Measurements from ENCODE around the gene CASTOR1.

CASTOR1 gene

GRCh38 chr22:30262917-30263741 is 26.2 kb downstream of the CASTOR1 start:
- peak; percentile 22 for DNase-seq

- DNase-seq: no peak
These were observed 27.2 kb downstream of the CASTOR1 start for GRCh38 chr22:30262112-30262511.

GRCh38 chr22:30261134-30261533 is 28.2 kb downstream of the CASTOR1 start:
- no peak for DNase-seq

GRCh38 chr22:30260682-30261081 is 28.6 kb downstream of the CASTOR1 start:
- no peak for DNase-seq

GRCh38 chr22:30260276-30260675 is 29.0 kb downstream of the CASTOR1 start:
- DNase-seq: no peak

- no peak for DNase-seq
These were observed 35.0 kb downstream of the CASTOR1 start for GRCh38 chr22:30254314-30254713.

- no peak for DNase-seq
These were observed 36.0 kb downstream of the CASTOR1 start for GRCh38 chr22:30253205-30253852.

- DNase-seq: no peak
These were observed 36.7 kb downstream of the CASTOR1 start for GRCh38 chr22:30252411-30253204.

- DNase-seq: no peak
These were observed 37.6 kb downstream of the CASTOR1 start for GRCh38 chr22:30251711-30252110.

GRCh38 chr22:30250661-30251267 is 38.5 kb downstream of the CASTOR1 start:
- DNase-seq: no peak

- DNase-seq: no peak
These were observed 39.2 kb downstream of the CASTOR1 start for GRCh38 chr22:30250039-30250565.

GRCh38 chr22:30249049-30250038 is 40.0 kb downstream of the CASTOR1 start:
- DNase-seq: no peak

GRCh38 chr22:30248484-30248883 is 40.8 kb downstream of the CASTOR1 start:
- DNase-seq: no peak

GRCh38 chr22:30247974-30248373 is 41.3 kb downstream of the CASTOR1 start:
- no peak for DNase-seq

- DNase-seq: no peak
These were observed 41.7 kb downstream of the CASTOR1 start for GRCh38 chr22:30247561-30247960.

GRCh38 chr22:30246814-30247376 is 42.4 kb downstream of the CASTOR1 start:
- DNase-seq: no peak

GRCh38 chr22:30245985-30246813 is 43.1 kb downstream of the CASTOR1 start, which contains the start of gene LIF:
Gene LIF (minus strand): TSS chr22:30246759. CDS start chr22:30246695, 64 bp downstream.
- DNase-seq: no peak

- no peak for DNase-seq
These were observed 43.9 kb downstream of the CASTOR1 start for GRCh38 chr22:30245181-30245984.

GRCh38 chr22:30244641-30245040 is 44.7 kb downstream of the CASTOR1 start:
- no peak for DNase-seq
